Activated naive CD8-positive, alpha-beta T cell treated with anti-CD3 and anti-CD28 coated beads for 36 hours (primary cell): Measurements from ENCODE around the gene TPST1. TPM values are rescaled to one million over a fixed set of nuclear protein-coding genes. Genes with fewer than 3 reads are reported as not detected.
"Not testable (repeated sequence)": the region's sequence is repeated elsewhere in the genome, so short reads cannot be mapped to it uniquely, and the experiment has no call there.

Source experiments
- DNase-seq: peaks from one replicate; pipeline ENCODE4 v3.0.0; 2021
- H3K27ac Mint-ChIP-seq: one replicate; pipeline ENCODE4 v1.8.0; 2022; ENCODE audit warnings: mild to moderate bottlenecking, moderate library complexity, mixed read lengths
- H3K27me3 Mint-ChIP-seq: one replicate; pipeline ENCODE4 v1.8.0; 2022; ENCODE audit warnings: mild to moderate bottlenecking, mixed read lengths
- H3K36me3 Mint-ChIP-seq: one replicate; pipeline ENCODE4 v1.8.0; 2021; ENCODE audit warnings: mild to moderate bottlenecking, mixed read lengths
- H3K4me1 Mint-ChIP-seq: one replicate; pipeline ENCODE4 v1.8.0; 2021; ENCODE audit warnings: mixed read lengths
- H3K4me3 Mint-ChIP-seq: one replicate; pipeline ENCODE4 v1.8.0; 2022; ENCODE audit warnings: mild to moderate bottlenecking, moderate library complexity, mixed read lengths
- H3K9me3 Mint-ChIP-seq: one replicate; pipeline ENCODE4 v1.8.0; 2022; ENCODE audit warnings: mixed read lengths
- total RNA-seq, 2 experiments: library from RNA; stranded (reverse); gene quantifications; one replicate each; pipeline ENCODE4 v1.2.3, GENCODE V29; 2021

Gene TPST1
- total RNA-seq, 2 experiments from 2014 or later: 3.0 to 4.1 TPM

DNA sequence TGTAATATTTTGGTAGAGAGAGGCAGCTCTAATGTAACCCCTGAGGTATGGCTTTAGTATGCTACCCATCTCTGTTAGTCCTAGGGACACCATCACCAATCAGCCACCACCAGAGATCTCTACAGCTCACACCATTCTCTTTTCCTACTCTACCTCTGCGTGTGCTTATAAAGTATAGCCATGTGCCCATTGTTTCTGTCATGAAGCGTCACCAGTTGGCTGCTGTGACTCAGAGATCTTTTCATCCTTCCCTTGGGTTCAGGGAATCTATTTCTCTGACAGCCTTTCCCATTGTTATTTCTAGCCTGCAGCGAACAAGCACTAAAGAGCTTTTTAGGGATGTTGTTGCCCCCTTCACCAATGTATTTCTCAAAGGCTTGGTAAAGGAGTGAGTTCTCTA, 103.3 kb downstream of the TPST1 start:
- Mint-ChIP-seq H3K27ac (no peak overlapping the region), H3K27me3 (no peaks in the 10 kb centered on the region), H3K36me3 (no peaks in the 10 kb centered on the region), H3K4me1 (peaks cover 4% of the 10 kb centered on the region), H3K9me3 (no peaks in the 10 kb centered on the region), H3K4me3 (no peak overlapping the region)
- DNase-seq: no peak

DNA sequence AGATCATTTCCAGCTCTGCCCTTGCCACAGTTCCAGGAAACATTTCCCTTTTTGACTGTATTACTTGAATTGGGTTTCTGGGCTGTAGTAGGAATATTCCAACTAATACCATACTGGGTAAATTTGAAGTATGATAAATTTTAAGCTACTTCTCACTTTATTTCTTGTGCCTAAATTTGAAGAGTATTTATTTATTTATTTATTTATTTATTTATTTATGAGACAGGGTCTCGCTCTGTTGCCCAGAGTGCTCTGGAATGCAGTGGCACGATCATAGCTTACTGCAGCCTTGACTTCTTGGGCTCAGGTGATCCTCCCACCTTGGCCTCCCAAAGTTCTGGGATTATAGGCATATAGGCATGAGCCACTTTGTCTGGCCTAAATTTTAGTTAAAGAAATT, 105.5 kb downstream of the TPST1 start:
- peaks cover 11% of the 10 kb centered on the region for H3K4me1 Mint-ChIP-seq
- no peaks in the 10 kb centered on the region for H3K27me3 Mint-ChIP-seq
- H3K36me3 Mint-ChIP-seq: peaks cover 3% of the 10 kb centered on the region
- H3K27ac Mint-ChIP-seq: no peak overlapping the region
- no peak for DNase-seq
- no peaks in the 10 kb centered on the region for H3K9me3 Mint-ChIP-seq
- no peak overlapping the region for H3K4me3 Mint-ChIP-seq

DNA sequence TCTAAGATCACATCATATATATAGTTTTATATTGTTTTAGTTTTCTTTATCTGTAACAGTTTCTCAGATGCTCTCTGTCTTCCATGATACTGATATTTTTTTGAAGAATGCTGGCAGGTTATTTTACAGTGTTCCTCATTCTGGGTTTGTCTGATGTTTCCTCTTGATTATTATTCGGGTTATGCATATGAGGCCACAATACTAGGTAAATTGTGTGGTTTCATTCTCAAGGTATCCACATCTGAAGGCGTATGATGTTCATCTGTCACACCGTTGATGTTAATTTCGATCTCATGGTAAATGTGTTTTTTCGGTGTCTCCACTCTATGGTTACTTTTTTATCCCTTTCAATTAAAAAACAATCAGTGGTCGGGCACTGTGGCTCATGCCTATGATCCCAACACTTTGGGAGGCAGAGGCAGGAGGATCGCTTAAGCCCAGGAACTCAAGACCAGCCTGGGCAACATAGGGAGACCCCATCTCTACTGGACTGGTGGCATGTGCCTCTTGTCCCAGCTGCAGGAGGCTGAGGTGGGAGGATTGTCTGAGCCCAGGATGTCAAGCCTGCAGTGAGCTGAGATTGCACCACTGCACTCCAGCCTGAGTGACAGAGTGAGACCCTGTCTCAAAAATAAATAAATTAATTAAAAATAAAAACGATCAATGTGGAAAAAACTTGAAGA, 108.9 kb downstream of the TPST1 start:
- Mint-ChIP-seq H3K4me1 (peaks cover 11% of the 10 kb centered on the region), H3K27ac (no peak overlapping the region), H3K4me3 (no peak overlapping the region), H3K27me3 (no peaks in the 10 kb centered on the region), H3K36me3 (peaks cover 3% of the 10 kb centered on the region), H3K9me3 (no peaks in the 10 kb centered on the region)
- DNase-seq: no peak

DNA sequence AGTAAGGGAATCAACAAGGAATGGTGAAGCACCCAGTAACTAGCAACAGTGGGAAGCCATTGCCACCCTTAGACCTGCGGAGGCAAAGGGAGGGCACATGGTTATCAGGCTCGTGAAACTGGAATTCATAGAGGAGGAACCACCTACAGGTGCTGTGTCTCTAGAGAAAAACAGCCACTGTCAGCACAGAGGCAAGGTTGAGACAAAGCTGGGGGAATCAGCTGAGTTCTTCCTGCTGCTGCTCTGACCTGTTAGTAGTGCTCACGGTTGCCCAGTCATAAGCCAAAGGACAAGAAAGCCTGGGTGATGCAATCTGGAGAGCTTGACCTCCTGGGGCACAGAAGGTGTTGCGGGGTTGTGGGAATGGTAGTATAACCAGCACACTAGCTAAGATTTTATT, 110.1 kb downstream of the TPST1 start:
- Mint-ChIP-seq H3K36me3 (peaks cover 8% of the 10 kb centered on the region), H3K4me1 (peaks cover 11% of the 10 kb centered on the region), H3K4me3 (no peak overlapping the region)

DNA sequence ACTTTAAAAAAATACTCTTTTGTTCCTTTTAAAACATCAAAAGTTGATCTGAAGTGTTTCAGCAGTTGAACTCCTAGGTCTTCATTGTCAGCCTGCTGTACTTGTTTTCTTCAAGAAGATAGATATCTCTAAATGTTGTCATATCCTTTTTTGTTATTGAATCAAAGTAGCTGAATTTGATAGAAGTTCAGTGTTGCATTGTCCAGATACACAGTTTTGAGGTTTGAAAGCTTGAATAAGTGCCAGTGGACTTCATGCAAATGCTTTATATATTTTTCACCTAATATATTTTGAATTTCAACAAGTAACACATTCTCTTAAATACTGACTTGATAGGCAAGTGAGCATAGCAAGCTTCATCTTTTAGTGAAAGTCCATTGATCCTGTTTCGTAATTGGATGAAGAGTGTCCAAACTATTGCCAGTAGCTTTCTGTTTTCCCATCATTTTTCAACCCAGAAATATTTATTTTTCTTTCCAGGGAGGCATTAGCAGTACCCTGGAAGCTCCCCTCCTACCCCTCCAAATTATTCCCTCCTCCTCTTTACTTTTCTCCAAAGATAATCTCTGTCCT, 114.4 kb downstream of the TPST1 start:
- no peak overlapping the region for H3K27ac Mint-ChIP-seq
- peaks cover 27% of the 10 kb centered on the region for H3K36me3 Mint-ChIP-seq

More for the DNA sequence above, 110.1 kb downstream of the TPST1 start:
- DNase-seq: no peak
- Mint-ChIP-seq H3K9me3 (peaks cover 3% of the 10 kb centered on the region), H3K27ac (no peak overlapping the region), H3K27me3 (no peaks in the 10 kb centered on the region)

DNA sequence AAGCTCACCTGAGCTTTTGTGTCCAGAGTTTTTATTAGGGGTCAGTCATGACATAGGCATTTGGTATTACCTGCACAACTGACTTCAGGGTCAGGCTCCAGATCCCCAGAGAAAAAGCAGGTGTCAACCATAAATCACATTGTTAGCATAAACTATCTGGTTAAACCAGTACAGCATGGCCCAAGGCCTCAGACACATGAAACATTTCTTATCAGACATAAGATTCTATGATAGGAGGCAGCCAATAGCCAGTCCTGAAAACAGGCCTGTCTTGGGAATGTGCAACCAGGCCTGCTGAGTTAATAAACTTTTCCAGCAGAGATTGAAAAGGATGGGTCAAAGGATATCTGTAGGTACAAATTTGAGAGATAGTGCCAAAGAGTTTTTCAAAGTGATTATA, 116.1 kb downstream of the TPST1 start:
- H3K36me3 Mint-ChIP-seq: peaks cover 24% of the 10 kb centered on the region
- no peak for DNase-seq
- H3K4me1 Mint-ChIP-seq: no peaks in the 10 kb centered on the region
- no peak overlapping the region for H3K4me3 Mint-ChIP-seq
- no peak overlapping the region for H3K27ac Mint-ChIP-seq
- peaks cover 18% of the 10 kb centered on the region for H3K9me3 Mint-ChIP-seq
- no peaks in the 10 kb centered on the region for H3K27me3 Mint-ChIP-seq

More for the DNA sequence above, 114.4 kb downstream of the TPST1 start:
- Mint-ChIP-seq H3K9me3 (peaks cover 18% of the 10 kb centered on the region), H3K27me3 (no peaks in the 10 kb centered on the region), H3K4me3 (no peak overlapping the region), H3K4me1 (no peaks in the 10 kb centered on the region)
- no peak for DNase-seq

DNA sequence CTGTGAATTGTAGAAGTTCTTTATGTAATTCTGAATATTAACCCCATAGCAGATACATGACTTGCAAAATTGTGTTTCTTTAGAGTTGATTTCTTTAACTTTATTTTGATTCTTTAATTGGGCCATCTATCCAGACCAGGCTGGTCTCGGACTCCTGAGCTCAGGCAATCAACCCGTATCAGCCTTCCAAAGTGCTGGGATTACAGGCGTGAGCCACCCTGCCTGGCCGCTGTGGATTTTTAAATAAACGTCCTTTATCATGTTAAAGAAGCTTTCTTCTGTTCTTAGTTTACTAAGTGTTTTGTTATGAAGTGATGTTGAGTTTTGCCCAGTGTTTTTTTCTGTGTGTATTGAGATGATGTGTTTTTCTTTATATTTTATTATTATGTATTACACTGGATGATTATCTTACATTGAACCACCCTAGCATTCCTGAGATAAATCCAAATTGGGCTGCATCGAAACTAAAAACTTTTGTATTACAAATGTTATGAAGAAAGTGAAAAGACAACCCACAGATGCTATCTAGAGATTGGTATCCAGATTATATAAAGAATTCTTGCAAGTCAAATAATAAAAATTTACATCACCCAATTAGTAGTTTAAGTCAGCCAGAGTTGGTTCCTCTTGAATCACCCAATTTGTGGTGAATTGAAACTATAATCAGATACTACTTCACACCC, 118.1 kb downstream of the TPST1 start:
- peaks cover 18% of the 10 kb centered on the region for H3K9me3 Mint-ChIP-seq
- no peak for DNase-seq
- H3K27ac Mint-ChIP-seq: no peak overlapping the region
- H3K27me3 Mint-ChIP-seq: no peaks in the 10 kb centered on the region
- peaks cover 24% of the 10 kb centered on the region for H3K36me3 Mint-ChIP-seq
- no peak overlapping the region for H3K4me3 Mint-ChIP-seq
- no peaks in the 10 kb centered on the region for H3K4me1 Mint-ChIP-seq

DNA sequence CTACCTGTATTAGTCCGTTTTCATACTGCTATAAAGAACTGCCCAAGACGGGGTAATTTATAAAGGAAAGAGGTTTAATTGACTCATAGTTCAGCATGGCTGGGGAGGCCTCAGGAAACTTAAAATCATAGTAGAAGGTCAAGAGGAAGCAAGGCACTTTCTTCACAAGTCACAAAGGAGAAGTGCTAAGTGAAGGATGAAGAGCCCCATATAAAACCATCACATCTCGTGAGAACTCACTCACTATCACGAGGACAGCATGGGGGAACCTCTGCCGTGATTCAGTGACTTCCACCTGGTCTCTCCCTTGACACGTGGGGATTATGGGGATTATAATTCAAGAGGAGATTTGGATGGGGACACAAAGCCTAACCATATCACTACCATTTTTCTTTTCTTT, 119.9 kb downstream of the TPST1 start:
- H3K27ac Mint-ChIP-seq, DNase-seq, H3K4me3 Mint-ChIP-seq, H3K27me3 Mint-ChIP-seq, H3K4me1 Mint-ChIP-seq: not testable (repeated sequence)
- peaks cover 20% of the 10 kb centered on the region for H3K36me3 Mint-ChIP-seq
- peaks cover 15% of the 10 kb centered on the region for H3K9me3 Mint-ChIP-seq

DNA sequence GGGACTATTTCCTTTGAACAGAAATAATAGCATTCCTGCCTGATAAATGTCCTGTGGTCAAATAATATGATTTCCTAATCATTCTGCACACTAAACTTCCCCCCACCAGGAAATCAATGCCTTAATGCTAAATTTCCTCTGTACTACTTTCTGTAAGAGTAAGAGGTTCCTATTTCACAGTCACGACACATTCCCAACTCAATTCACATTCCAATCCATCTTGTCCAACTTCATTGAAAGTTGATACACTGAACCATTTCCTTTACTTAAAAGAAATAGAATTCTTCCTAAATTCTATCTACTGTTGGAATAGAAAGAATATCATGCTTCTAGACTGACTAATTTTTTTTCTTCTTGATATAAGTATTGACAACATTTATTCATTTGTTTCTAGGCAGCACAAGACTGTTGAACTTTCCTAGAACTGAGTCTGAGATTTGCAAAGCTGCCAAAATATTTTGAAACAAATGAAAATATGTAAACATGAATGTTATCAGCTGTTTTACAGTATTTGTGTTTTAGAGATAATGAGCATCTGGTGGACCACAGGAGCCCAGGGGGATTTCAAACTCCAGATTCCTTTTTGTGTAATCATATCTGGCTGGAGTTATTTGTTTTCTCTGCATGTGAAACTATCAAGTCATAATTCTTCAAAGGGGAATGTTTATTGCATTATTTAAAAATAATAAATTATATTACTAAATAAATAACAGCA, 121.5 kb downstream of the TPST1 start:
- peaks cover 7% of the 10 kb centered on the region for H3K9me3 Mint-ChIP-seq
- no peak overlapping the region for H3K4me3 Mint-ChIP-seq
- H3K4me1 Mint-ChIP-seq: no peaks in the 10 kb centered on the region
- DNase-seq: no peak
- H3K36me3 Mint-ChIP-seq: peaks cover 12% of the 10 kb centered on the region
- no peak overlapping the region for H3K27ac Mint-ChIP-seq
- H3K27me3 Mint-ChIP-seq: no peaks in the 10 kb centered on the region

DNA sequence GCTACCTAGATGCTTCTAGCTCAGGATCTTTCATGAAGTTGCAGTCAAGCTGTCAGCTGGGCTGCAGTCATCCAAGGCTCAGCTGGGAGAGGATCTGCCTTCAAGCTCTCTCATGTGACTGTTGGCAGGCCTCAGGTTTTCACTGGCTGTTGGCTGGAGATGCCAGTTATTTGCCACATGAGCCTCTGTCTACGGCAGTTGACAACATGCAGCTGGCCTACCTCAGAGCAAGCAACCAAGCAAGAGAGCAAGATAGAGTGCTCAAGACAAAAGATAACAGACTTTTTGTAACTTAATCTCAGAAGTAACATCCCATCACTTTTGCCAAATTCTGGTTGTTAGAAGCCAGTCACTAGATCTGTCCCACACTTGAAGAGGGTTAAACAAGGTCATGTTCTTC, 125.8 kb downstream of the TPST1 start:
- Mint-ChIP-seq H3K4me3 (no peak overlapping the region), H3K36me3 (peaks cover 6% of the 10 kb centered on the region), H3K9me3 (peaks cover 6% of the 10 kb centered on the region)

DNA sequence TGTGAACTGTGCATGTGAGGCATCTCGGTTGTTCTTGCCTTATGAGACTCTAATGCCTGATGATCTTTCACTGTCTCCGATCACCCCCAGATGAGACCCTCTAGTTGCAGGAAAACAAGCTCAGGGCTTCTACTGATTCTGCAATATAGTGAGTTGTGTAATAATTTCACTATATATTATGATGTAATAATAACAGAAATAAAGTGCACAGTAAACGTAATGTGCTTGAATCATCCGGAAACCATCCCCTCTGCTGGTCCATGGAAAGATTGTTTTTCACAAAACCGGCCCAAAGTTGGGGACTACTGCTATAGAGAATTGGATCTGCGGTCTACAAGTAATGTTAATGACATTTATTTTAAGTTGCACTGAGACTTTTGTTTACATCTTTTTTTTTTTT, 126.7 kb downstream of the TPST1 start:
- Mint-ChIP-seq H3K36me3 (peaks cover 14% of the 10 kb centered on the region), H3K27ac (no peak overlapping the region), H3K4me3 (no peak overlapping the region), H3K27me3 (no peaks in the 10 kb centered on the region), H3K4me1 (no peaks in the 10 kb centered on the region), H3K9me3 (peaks cover 12% of the 10 kb centered on the region)
- no peak for DNase-seq

More for the DNA sequence above, 125.8 kb downstream of the TPST1 start:
- H3K27ac Mint-ChIP-seq: no peak overlapping the region
- H3K27me3 Mint-ChIP-seq: no peaks in the 10 kb centered on the region
- no peaks in the 10 kb centered on the region for H3K4me1 Mint-ChIP-seq
- no peak for DNase-seq

DNA sequence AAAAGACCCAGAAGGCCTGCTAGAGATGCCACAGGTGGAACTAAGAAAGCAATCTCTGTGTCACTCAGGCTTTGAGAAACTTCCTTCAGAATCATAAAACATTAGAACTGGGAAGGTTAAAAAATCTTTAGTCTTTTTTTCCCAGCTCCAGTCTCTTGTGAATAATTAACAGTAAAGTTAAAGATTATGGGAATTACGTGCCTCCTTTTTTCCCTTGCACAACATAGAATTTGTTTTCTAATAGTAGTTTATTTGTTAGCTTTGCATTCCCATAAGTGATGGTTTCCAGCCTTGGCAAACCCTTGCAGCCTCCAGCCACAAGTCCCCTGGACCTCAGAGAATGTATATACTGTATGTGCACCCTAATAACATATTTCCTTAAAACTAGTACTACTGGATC, 128.3 kb downstream of the TPST1 start:
- peaks cover 19% of the 10 kb centered on the region for H3K36me3 Mint-ChIP-seq
- H3K9me3 Mint-ChIP-seq: peaks cover 22% of the 10 kb centered on the region
- no peak overlapping the region for H3K27ac Mint-ChIP-seq
- H3K4me3 Mint-ChIP-seq: no peak overlapping the region
- H3K27me3 Mint-ChIP-seq: no peaks in the 10 kb centered on the region
- H3K4me1 Mint-ChIP-seq: no peaks in the 10 kb centered on the region
- no peak for DNase-seq

DNA sequence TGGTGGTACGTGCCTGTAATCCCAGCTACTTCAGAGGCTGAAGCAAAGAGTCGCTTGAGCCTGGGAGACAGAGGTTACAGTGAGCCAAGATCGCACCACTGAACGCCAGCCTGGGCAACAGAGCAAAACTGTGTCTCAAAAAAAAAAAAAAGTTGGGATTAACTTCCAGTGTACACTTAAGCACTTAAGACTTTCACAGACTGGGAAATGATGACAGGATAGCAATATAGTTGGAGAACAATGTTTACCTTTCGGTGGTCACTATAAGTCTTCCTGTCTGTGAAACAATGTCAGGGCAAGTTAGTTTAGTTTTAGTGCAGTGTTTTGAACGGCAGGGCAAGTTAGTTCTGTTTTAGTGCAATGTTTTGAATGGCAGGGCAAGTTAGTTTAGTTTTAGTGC, 130.2 kb downstream of the TPST1 start:
- peaks cover 31% of the 10 kb centered on the region for H3K9me3 Mint-ChIP-seq
- no peak overlapping the region for H3K27ac Mint-ChIP-seq
- H3K36me3 Mint-ChIP-seq: peaks cover 22% of the 10 kb centered on the region
- H3K4me3 Mint-ChIP-seq: no peak overlapping the region
- H3K4me1 Mint-ChIP-seq: no peaks in the 10 kb centered on the region
- DNase-seq: no peak
- H3K27me3 Mint-ChIP-seq: no peaks in the 10 kb centered on the region

DNA sequence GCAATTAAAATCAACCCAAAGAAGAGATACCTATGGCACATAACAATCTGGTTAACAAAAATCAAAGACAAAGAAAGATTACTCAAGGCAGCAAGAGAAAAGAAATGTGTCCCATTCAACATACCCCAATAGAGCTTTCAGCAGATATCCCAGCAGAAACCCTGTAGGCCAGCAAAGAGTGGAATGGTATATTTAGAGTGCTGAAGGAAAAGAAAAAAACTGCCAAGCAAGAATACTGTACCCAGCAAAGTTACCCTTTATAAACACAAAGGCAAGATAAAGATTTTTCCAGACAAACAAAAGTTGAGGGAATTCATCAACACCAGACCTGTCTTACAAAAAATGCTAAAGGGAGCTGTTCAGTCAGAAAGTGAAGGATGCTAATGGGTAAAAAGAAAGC, 131.6 kb downstream of the TPST1 start:
- no peaks in the 10 kb centered on the region for H3K4me1 Mint-ChIP-seq
- DNase-seq: no peak
- no peak overlapping the region for H3K27ac Mint-ChIP-seq
- no peak overlapping the region for H3K4me3 Mint-ChIP-seq
- H3K36me3 Mint-ChIP-seq: peaks cover 26% of the 10 kb centered on the region
- H3K9me3 Mint-ChIP-seq: peaks cover 36% of the 10 kb centered on the region
- no peaks in the 10 kb centered on the region for H3K27me3 Mint-ChIP-seq

DNA sequence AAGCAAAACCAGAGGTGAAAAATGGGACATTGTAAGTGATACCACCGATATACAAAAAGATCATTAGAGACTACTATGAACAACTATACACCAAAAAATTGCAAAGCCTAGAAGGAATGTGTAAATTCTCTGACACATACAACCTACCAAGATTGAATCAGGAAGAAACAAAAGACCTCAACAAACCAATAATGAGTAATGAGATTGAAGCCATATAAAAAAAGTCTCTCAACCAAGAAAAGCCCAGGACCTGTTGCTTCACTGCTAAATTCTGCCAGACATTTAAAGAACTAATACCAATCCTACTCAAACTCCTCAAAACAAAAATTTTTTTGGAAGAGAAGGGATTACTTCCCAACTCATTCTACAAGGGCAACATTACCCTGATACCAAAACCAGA, 134.0 kb downstream of the TPST1 start:
- Mint-ChIP-seq H3K4me1 (no peaks in the 10 kb centered on the region), H3K27me3 (no peaks in the 10 kb centered on the region), H3K27ac (no peak overlapping the region), H3K36me3 (peaks cover 24% of the 10 kb centered on the region), H3K9me3 (peaks cover 39% of the 10 kb centered on the region), H3K4me3 (no peak overlapping the region)
- no peak for DNase-seq
